GM12865 (cell line): ENCODE results near the gene IFT88.

Experiments
- DNase-seq: peaks from one replicate; pipeline ENCODE4 v3.0.0; 2010; ENCODE audit warnings: low read depth
- H3K4me3 ChIP-seq: 2 replicates; pipeline ENCODE4 v1.5.1; 2011; ENCODE audit warnings: mild to moderate bottlenecking, low read depth, low read length, control low read depth
- TF ChIP-seq, protein P1 (sequence below): IDR thresholded peaks from 2 replicates; pipeline ENCODE4 v1.5.1; 2011; ENCODE audit warnings: low read length, control low read depth, low read depth, inconsistent platforms; ENCODE audit not compliant: insufficient read depth; ENCODE audit errors: missing control alignments

The IFT88 gene

DNA sequence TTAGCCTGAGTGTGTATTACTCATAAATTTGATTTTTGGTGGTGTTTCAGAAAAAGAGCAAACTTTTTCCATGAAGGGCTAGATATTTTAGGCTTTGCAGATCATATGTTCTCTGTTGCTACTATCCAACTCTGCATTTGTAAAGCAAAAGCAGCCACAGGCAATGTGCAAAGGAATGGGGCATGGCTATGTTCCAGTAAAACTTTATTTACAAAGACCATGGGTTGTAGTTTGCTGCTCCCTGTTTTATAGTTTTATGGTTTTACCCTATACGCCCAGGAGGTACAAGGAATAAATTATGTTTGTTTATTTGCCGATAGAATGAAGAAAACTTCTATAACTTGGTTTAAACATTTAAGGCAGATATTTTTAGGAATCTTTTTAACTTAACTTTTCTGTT is 23.6 kb downstream of the IFT88 start:
- H3K4me3 ChIP-seq = no peak overlapping the region
- DNase-seq = no peak
- TF ChIP-seq, protein P1, sequence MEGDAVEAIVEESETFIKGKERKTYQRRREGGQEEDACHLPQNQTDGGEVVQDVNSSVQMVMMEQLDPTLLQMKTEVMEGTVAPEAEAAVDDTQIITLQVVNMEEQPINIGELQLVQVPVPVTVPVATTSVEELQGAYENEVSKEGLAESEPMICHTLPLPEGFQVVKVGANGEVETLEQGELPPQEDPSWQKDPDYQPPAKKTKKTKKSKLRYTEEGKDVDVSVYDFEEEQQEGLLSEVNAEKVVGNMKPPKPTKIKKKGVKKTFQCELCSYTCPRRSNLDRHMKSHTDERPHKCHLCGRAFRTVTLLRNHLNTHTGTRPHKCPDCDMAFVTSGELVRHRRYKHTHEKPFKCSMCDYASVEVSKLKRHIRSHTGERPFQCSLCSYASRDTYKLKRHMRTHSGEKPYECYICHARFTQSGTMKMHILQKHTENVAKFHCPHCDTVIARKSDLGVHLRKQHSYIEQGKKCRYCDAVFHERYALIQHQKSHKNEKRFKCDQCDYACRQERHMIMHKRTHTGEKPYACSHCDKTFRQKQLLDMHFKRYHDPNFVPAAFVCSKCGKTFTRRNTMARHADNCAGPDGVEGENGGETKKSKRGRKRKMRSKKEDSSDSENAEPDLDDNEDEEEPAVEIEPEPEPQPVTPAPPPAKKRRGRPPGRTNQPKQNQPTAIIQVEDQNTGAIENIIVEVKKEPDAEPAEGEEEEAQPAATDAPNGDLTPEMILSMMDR = no peak

DNA sequence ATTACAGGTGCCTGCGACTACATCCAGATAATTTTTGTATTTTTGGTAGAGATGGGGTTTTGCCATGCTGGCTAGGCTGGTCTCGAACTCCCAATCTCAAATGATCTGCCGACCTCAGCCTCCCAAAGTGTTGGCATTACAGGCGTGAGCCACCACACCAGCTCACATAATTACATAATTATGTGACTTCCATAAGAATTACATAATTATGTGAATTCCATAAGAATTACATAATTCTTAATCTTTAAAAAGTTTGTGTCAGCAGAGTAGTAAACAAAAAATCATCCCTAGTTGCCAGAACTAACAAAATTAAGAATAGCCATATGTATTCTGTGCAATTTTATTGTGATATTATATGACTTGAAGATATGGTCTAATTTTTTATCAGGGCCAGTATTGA is 25.6 kb downstream of the IFT88 start:
- no peak for DNase-seq
- TF ChIP-seq, protein P1 = no peak
- no peak overlapping the region for H3K4me3 ChIP-seq

DNA sequence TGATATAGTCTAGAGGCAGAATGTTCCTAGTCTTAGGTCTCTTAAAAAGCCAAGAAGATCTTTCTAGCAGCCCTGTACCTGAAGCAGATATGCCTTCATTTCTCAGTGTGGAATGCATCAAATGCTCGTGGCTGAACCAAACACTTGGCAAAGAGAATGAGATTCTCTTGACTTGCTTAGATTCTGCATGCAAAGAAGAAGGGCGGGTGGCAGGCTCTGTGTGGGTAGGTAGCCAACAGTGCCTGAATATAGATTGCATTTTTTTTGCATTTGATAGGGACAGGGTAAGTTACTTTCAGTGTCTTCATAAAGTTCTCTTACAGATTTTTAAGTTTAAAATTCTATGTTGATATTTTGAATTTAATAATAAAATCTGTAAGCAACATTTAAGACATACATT is 27.3 kb downstream of the IFT88 start:
- no peak overlapping the region for H3K4me3 ChIP-seq
- TF ChIP-seq, protein P1 = no peak
- no peak for DNase-seq

DNA sequence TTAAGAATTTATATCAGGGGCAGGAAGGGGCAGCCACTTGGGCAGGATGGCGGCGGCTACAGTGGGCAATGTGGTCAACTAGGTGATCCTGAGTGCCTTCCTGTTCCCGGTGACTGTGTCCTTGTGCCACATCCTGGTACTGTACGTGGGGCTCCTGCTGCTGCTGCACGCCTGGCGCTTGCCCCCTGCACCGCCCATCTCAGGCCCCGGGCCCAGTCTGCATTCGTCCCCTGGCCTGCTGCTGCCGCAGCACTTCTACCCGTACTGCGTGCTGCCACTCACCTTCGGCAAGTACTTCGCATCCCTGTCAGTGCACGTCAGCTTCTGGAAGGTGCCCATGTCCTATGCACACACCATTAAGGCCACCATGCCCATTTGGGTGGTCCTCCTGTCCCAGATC is 40.1 kb downstream of the IFT88 start:
- no peak overlapping the region for H3K4me3 ChIP-seq
- no peak for DNase-seq
- TF ChIP-seq, protein P1 = no peak

DNA sequence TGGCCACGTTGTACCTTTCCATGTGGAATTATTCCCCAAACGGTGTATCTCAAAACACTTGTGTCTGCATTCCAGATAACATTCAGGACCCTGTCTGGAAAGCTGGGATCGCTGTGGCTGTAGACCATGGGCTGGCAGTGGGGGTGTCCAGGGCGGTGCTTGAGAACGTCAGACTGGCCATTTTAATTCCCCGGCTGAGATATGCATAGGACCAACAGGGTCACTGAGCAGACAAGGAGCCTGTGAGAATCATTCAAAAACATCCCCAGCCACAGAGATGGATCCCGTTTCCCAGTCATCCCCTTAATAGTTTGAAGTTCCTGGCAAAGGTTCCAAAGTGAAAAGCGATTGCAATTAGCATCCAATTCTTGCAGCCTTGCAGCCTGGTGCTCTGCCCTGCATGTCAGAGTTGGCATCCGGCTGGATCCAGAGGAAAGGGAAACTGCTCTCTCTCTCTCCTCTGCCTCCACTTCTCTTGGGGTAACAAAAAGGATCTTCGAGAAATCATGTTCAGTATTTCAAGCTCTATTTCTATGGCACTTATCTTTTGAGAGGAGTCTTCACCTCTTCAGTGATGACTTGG is 41.6 kb downstream of the IFT88 start:
- DNase-seq = no peak
- no peak overlapping the region for H3K4me3 ChIP-seq
- TF ChIP-seq, protein P1 = no peak

DNA sequence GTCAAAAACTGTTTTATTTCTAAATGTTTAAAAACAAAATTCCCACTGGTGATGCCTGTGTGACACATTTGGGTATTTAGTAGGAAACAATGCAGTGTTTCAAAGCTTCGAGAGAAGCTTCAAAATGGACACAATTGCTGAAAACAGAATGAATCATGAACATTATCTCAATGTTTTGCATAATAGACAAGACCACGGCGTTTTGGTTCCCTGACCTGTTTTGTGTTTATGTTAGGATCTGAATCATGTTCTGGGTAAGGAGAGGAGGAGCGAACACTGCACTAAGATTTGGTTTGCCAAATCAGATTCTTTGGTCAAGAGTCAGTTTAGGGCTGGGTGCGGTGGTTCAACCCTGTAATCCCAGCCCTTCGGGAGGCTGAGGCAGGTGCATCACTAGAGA is 42.2 kb downstream of the IFT88 start:
- H3K4me3 ChIP-seq = no peak overlapping the region
- DNase-seq = no peak

More for the DNA sequence above, 42.2 kb downstream of the IFT88 start:
- TF ChIP-seq, protein P1 = no peak
